Fibroblast of lung (primary cell): ENCODE measurements around the gene PCDHB2. TPM values are rescaled to one million over a fixed set of nuclear protein-coding genes. Genes with fewer than 3 reads are reported as not detected.
"Not testable (repeated sequence)": the region's sequence is repeated elsewhere in the genome, so short reads cannot be mapped to it uniquely, and the experiment has no call there.

Experiments
- DNase-seq, 2 donors: peaks; one replicate each; pipeline versions ENCODE4 v3.0.0 to v3.0.0-alpha.2; 2010; ENCODE audit warnings: low read depth in 2 of 2
- H2AFZ ChIP-seq: 2 replicates; pipeline ENCODE4 v1.5.1; 2012; ENCODE audit warnings: low read length, control low read depth, inconsistent platforms
- H3K27ac ChIP-seq: 2 replicates; pipeline ENCODE4 v1.5.1; 2011; ENCODE audit warnings: low read length, control low read depth; ENCODE audit not compliant: insufficient read depth
- H3K27me3 ChIP-seq: 2 replicates; pipeline ENCODE4 v1.5.1; 2011; ENCODE audit warnings: mild to moderate bottlenecking, low read length; ENCODE audit not compliant: control insufficient read depth, insufficient read depth
- H3K36me3 ChIP-seq: 2 replicates; pipeline ENCODE4 v1.5.1; 2011; ENCODE audit warnings: low read length; ENCODE audit not compliant: control insufficient read depth, insufficient read depth
- H3K4me1 ChIP-seq: 2 replicates; pipeline ENCODE4 v1.5.1; 2011; ENCODE audit warnings: low read length; ENCODE audit not compliant: control insufficient read depth, insufficient read depth; ENCODE audit errors: extremely low read depth
- H3K4me2 ChIP-seq: 2 replicates; pipeline ENCODE4 v1.5.1; 2011; ENCODE audit warnings: low read length, control low read depth; ENCODE audit not compliant: insufficient read depth; ENCODE audit errors: extremely low read depth
- H3K4me3 ChIP-seq, 4 experiments: fragments of 200-600 bp in 1 of 4; sonication (generic) in 1 of 4; replicated peaks in 1 of 4; 2 replicates each; pipeline ENCODE4 v1.5.1; 2011 to 2016; ENCODE audit warnings: low read length in 4 of 4, low read depth in 3 of 4, mild to moderate bottlenecking in 3 of 4, control low read depth in 2 of 4, inconsistent platforms in 1 of 4, mixed read lengths in 1 of 4; ENCODE audit not compliant: insufficient read depth in 1 of 4; ENCODE audit errors: control extremely low read depth in 1 of 4
- H3K79me2 ChIP-seq: 2 replicates; pipeline ENCODE4 v1.5.1; 2012; ENCODE audit warnings: mild to moderate bottlenecking, low read length, inconsistent platforms; ENCODE audit not compliant: control insufficient read depth, insufficient read depth
- H3K9ac ChIP-seq: 2 replicates; pipeline ENCODE4 v1.5.1; 2011; ENCODE audit warnings: mild to moderate bottlenecking, low read length, control low read depth; ENCODE audit not compliant: insufficient read depth
- H3K9me3 ChIP-seq: 2 replicates; pipeline ENCODE4 v1.5.1; 2012; ENCODE audit warnings: low read depth, low read length; ENCODE audit not compliant: control insufficient read depth, insufficient read depth
- H4K20me1 ChIP-seq: 2 replicates; pipeline ENCODE4 v1.5.1; 2011; ENCODE audit warnings: low read length; ENCODE audit not compliant: control insufficient read depth, insufficient read depth; ENCODE audit errors: extremely low read depth
- EZH2 ChIP-seq: IDR thresholded peaks from 2 replicates; pipeline ENCODE4 v1.5.1; 2012; ENCODE audit warnings: low read length, control low read depth, mild to moderate bottlenecking; ENCODE audit errors: missing control alignments
- polyA plus RNA-seq, 2 donors: library from polyadenylated mRNA; depleted of rRNA in 1 of 2; stranded (reverse) in 1 of 2; unstranded in 1 of 2; fragments of >200 nt; gene quantifications; 2 replicates each; pipeline ENCODE4 v1.2.1, GENCODE V29; 2011 to 2012; ENCODE audit warnings: missing spikeins in 1 of 2
- total RNA-seq: library from RNA; depleted of rRNA; stranded (reverse); fragments of >200 nt; gene quantifications from 2 replicates; pipeline ENCODE4 v1.2.1, GENCODE V29; 2014
- TF ChIP-seq, protein P1 (sequence below), 2 donors: IDR thresholded peaks in 1 of 2; conservative IDR thresholded peaks in 1 of 2; 1 replicate in 1 of 2; 2 replicates in 1 of 2; pipeline ENCODE4 v1.5.1; 2011 to 2012; ENCODE audit warnings: low read length in 2 of 2, control low read depth in 1 of 2, inconsistent platforms in 1 of 2, low read depth in 1 of 2, mild to moderate bottlenecking in 1 of 2

Gene PCDHB2
- total and polyA plus RNA-seq, 2 donors (not counting 1 experiment from before 2014, with no cell fraction given) = 3.1 to 4.6 TPM

DNA sequence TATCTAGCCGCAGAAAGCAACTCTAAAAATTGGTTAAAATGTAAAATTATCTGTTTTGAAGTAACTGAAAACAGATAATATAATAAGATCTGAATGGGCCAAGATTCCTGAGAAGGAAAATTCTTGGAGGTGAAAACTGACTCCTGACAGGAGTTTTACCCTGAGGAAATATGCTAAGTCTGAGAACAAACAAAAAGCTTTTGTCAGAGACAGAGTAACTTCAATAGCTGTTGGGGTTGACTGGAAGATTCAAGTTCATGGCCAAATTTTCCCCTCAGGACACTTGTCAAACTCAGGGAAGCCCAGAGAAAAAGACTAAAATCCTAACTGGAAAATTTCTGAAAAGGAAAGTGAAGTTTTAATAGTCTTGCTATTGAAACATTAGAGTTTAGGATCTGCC is 32.9 kb downstream of the PCDHB2 start:
- Histone ChIP-seq H3K36me3 (no peaks in the 10 kb centered on the region), H4K20me1 (no peaks in the 10 kb centered on the region), H2AFZ (no peak overlapping the region), H3K79me2 (no peaks in the 10 kb centered on the region), H3K4me1 (no peaks in the 10 kb centered on the region), H3K27me3 (no peaks in the 10 kb centered on the region), H3K4me2 (no peak overlapping the region), H3K27ac (no peak overlapping the region), H3K4me3 (no peak overlapping the region), H3K9ac (no peak overlapping the region), H3K9me3 (no peaks in the 10 kb centered on the region)
- TF ChIP-seq, protein P1, sequence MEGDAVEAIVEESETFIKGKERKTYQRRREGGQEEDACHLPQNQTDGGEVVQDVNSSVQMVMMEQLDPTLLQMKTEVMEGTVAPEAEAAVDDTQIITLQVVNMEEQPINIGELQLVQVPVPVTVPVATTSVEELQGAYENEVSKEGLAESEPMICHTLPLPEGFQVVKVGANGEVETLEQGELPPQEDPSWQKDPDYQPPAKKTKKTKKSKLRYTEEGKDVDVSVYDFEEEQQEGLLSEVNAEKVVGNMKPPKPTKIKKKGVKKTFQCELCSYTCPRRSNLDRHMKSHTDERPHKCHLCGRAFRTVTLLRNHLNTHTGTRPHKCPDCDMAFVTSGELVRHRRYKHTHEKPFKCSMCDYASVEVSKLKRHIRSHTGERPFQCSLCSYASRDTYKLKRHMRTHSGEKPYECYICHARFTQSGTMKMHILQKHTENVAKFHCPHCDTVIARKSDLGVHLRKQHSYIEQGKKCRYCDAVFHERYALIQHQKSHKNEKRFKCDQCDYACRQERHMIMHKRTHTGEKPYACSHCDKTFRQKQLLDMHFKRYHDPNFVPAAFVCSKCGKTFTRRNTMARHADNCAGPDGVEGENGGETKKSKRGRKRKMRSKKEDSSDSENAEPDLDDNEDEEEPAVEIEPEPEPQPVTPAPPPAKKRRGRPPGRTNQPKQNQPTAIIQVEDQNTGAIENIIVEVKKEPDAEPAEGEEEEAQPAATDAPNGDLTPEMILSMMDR (conservative IDR thresholded peaks at IDR 0.05 in 1 of 2, IDR thresholded peaks at IDR 0.05 in 1 of 2; ENCODE audit: low read depth in 1 of 2, low read length in 2 of 2) = no peak
- TF ChIP-seq EZH2 = no peak
- DNase-seq = no peak

DNA sequence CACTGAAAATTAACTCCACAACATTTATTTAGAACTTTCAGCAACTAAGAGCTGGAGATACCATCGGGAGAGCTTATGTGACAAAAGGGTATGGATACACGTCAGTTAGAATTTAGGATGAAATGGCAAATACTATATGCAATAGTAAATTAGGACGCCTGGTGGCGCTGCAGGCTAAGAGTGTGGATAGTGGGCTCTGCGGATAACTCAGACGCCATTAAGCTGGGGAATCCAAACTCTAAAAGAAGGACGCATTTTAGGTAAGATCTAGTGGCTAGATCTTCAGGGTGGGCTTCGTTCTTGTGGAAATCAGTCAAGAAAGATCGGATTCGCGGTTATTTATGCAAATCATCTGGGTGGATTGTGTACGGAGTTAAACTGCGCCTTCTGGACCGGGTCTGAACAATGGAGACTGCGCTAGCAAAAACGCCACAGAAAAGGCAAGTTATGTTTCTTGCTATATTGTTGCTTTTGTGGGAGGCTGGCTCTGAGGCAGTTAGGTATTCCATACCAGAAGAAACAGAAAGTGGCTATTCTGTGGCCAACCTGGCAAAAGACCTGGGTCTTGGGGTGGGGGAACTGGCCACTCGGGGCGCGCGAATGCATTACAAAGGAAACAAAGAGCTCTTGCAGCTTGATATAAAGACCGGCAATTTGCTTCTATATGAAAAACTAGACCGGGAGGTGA is 40.8 kb downstream of the PCDHB2 start, which contains the start of gene PCDHB5:
TSS of gene PCDHB5 (plus strand) at position 177 of the 688 bp plus-strand sequence. CDS start at position 406, 229 bp downstream.
- no peaks in the 10 kb centered on the region for H3K4me1 ChIP-seq
- H3K79me2 ChIP-seq = no peaks in the 10 kb centered on the region
- no peaks in the 10 kb centered on the region for H3K27me3 ChIP-seq
- H3K9ac ChIP-seq = no peak within 1 kb of the TSS
- H3K27ac ChIP-seq = no peak within 1 kb of the TSS
- H3K4me2 ChIP-seq = no peak within 1 kb of the TSS
- no peaks in the 10 kb centered on the region for H3K9me3 ChIP-seq
- H4K20me1 ChIP-seq = no peaks in the 10 kb centered on the region
- peak; percentile 2 to 33 for DNase-seq
- peak within 1 kb of the TSS in 3 of 4 experiments; percentile 2 to 59 (median 49) for H3K4me3 ChIP-seq
- no peaks in the 10 kb centered on the region for H3K36me3 ChIP-seq
- TF ChIP-seq EZH2 = no peak
- TF ChIP-seq, protein P1 (conservative IDR thresholded peaks at IDR 0.05 in 1 of 2, IDR thresholded peaks at IDR 0.05 in 1 of 2; ENCODE audit: low read depth in 1 of 2, low read length in 2 of 2) = peak; percentile 15 to 45
- H2AFZ ChIP-seq = no peak within 1 kb of the TSS

DNA sequence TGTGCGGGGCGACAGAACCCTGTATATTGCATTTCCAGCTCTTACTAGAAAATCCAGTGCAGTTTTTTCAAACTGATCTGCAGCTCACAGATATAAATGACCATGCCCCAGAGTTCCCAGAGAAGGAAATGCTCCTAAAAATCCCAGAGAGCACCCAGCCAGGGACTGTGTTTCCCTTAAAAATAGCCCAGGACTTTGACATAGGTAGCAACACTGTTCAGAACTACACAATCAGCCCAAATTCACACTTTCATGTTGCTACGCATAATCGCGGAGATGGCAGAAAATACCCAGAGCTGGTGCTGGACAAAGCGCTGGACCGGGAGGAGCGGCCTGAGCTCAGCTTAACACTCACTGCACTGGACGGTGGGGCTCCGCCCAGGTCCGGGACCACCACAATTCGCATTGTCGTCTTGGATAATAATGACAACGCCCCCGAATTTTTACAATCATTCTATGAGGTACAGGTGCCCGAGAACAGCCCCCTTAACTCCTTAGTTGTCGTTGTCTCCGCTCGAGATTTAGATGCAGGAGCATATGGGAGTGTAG is 41.4 kb downstream of the PCDHB2 start:
- Histone ChIP-seq H3K4me3 (peak overlapping the region in 2 of 4 experiments; percentile 49 to 59), H3K4me2 (no peak overlapping the region)
- no peak for DNase-seq

DNA sequence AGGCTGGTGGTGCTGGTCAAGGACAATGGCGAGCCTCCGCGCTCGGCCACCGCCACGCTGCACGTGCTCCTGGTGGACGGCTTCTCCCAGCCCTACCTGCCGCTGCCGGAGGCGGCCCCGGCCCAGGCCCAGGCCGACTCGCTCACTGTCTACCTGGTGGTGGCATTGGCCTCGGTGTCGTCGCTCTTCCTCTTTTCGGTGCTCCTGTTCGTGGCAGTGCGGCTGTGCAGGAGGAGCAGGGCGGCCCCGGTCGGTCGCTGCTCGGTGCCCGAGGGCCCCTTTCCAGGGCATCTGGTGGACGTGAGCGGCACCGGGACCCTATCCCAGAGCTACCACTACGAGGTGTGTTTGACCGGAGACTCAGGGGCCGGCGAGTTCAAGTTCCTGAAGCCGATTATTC is 42.9 kb downstream of the PCDHB2 start:
- not testable (repeated sequence) for H3K36me3 ChIP-seq, H3K4me3 ChIP-seq, H2AFZ ChIP-seq, H3K9ac ChIP-seq, H3K4me2 ChIP-seq, H3K79me2 ChIP-seq, H3K4me1 ChIP-seq, H4K20me1 ChIP-seq, H3K9me3 ChIP-seq, H3K27me3 ChIP-seq, H3K27ac ChIP-seq, DNase-seq

More for the DNA sequence above, 41.4 kb downstream of the PCDHB2 start:
- H3K9me3 ChIP-seq = no peaks in the 10 kb centered on the region
- no peaks in the 10 kb centered on the region for H4K20me1 ChIP-seq
- H3K9ac ChIP-seq = no peak overlapping the region
- H3K27me3 ChIP-seq = no peaks in the 10 kb centered on the region
- H3K79me2 ChIP-seq = no peaks in the 10 kb centered on the region
- H3K27ac ChIP-seq = no peak overlapping the region
- no peaks in the 10 kb centered on the region for H3K4me1 ChIP-seq
- no peaks in the 10 kb centered on the region for H3K36me3 ChIP-seq
- H2AFZ ChIP-seq = no peak overlapping the region
- no peak for TF ChIP-seq EZH2
- TF ChIP-seq, protein P1 (conservative IDR thresholded peaks at IDR 0.05 in 1 of 2, IDR thresholded peaks at IDR 0.05 in 1 of 2; ENCODE audit: low read depth in 1 of 2, low read length in 2 of 2) = no peak
